Stimulated activated CD8-positive, alpha-beta memory T cell treated with anti-CD3 and anti-CD28 coated beads, Interleukin-2, amount 100 ng/mL, for 48 hours (primary cell): Measurements from ENCODE around the gene SHISA5.
A peak's percentile ranks its signal among the peaks of the same experiment; 100 is the strongest.
"Not testable (repeated sequence)": the region's sequence is repeated elsewhere in the genome, so short reads cannot be mapped to it uniquely, and the experiment has no call there.

Source experiments
- DNase-seq, 2 donors: peaks; one replicate each; pipeline ENCODE4 v3.0.0-alpha.2; 2020; ENCODE audit warnings: low read depth in 2 of 2

Gene SHISA5

GRCh38 chr3:48519277-48519643 is 15.3 kb upstream of the SHISA5 start:
- no peak for DNase-seq

- no peak for DNase-seq
Observed at GRCh38 chr3:48518638-48519276, 14.8 kb upstream of the SHISA5 start.

DNA sequence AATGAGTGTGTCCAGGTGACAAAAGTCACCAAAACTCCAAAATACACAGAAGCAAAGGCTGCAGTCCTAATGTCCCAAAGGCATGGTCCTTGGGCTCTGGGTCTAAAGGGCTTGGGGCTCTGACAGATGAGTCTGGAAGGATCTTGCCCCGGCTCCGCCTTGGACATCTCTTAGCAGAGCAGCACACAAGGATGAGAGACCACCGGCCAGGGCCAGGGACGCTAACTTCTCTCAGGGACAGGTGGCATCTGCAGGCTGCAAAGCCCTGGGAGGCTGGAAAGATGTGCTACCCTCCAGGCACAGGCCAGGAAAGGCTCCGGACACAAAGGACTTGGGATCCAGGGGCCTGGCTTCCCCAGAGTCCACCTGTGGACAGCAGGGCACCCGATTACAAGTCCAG is 14.1 kb upstream of the SHISA5 start:
- DNase-seq, result no peak

- DNase-seq, result no peak
Observed at GRCh38 chr3:48516571-48516970, 12.6 kb upstream of the SHISA5 start.

DNA sequence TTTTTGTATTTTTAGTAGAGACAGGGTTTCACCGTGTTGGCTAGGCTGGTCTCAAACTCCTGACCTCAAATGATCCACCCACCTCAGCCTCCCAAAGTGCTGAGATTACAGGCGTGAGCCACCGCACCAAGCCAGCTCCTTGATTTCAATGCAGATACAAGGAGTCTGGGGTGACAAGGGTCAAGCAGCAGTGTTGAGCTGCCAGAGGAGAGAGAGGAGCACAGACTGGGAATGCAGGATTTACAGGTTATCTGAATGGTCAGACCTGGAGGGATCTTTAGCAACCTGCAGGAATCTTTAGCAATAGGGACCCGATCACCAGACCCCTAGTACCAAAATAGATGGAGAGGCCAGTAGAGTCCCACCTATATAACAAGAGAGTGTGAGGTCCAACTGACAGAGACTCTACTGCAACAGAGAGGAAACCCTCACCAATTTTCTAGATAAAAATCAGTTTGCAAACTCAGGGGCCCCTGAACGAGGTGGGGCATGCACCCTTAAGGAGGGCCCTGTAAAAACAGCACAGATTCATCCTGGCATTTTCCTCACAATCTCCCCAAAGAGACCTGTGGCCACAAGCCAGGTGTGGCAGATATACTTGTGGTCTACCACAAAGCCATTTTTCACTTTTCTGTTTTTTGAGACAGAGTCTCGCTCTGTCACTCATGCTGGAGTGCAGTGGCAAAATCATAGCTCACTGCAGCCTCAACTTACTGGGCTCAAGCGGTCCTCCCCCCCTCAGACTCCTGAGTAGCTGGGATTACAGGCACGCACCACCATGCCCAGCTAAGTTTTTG is 10.7 kb upstream of the SHISA5 start:
- no peak for DNase-seq

DNA sequence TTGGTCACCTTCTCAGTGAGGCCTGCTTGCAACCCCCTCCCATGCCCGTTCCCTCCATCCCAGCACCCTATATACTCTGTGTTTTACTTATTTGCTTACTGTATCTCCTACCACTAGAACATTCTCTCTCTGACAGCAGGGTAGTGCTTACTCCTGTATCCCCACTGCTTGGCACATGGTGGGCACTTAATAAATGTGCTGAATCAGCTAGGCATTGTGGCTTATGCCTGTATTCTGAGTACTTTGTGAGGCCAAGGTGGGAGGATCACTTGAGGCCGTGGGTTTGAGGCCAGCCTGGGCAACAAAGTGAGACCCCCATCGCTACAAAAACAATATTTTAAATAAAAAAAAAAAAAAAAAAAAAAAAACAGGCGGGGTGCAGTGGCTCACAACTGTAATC is 7.6 kb upstream of the SHISA5 start:
- DNase-seq, result no peak

GRCh38 chr3:48507256-48508061 is 3.5 kb upstream of the SHISA5 start:
- DNase-seq, result peak; percentile 51 to 55

- no peak for DNase-seq
Observed at GRCh38 chr3:48505968-48506504, 2.1 kb upstream of the SHISA5 start.

GRCh38 chr3:48505146-48505545 is 1.2 kb upstream of the SHISA5 start:
- DNase-seq, result no peak

DNA sequence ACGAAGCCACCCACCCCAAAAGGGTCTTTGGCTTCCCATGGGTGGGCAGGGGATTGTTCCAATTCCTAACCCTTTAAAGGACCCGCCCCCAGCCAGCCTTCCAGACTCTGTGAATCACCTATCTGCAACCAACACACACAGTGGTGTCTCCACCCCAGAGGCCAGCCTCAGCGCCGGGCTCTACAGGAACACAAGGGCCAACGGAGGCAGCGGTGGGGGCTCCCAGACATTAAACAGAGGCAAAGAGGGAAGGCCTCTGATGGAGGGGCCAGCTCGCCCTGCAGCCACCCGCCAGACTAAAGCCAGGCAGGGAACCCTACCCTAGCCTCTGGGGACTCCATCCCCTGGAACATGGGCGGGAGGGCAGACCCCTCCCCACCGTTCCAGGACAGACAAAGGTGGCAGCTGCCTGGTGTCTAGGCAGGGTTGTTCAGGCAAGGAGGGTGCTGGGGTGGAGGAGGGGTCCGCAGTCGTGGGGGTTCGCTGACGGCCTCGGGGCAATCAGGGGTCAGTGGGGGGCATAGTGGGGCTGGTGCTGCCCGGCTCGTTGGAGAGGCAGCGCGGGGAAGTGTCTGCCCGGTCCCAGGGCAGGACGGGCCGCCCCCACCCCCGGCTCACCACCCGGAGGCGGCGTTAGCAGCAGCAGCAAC is 448 bp downstream of the SHISA5 start:
- no peak for DNase-seq

- DNase-seq, result no peak
Observed at GRCh38 chr3:48502728-48503168, 1.2 kb downstream of the SHISA5 start.

DNA sequence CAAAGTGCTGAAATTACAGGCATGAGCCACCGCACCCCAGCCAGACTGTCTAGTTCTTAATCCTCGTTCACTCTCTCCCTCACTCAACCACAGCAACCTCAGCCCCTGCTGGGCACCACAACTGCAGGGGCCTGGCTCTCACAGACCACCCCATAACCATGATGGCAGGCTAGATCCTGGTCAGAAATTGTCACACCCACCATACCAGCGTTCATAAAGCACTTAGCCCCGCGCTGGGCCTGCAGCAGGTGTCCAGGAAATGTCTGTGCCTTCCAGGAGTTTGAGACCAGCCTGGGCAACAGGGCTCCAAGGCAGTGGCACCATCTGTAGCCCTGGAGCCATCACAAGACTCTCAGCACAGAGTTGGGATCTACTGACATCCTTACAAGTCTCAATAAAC is 1.9 kb downstream of the SHISA5 start:
- DNase-seq, result no peak

DNA sequence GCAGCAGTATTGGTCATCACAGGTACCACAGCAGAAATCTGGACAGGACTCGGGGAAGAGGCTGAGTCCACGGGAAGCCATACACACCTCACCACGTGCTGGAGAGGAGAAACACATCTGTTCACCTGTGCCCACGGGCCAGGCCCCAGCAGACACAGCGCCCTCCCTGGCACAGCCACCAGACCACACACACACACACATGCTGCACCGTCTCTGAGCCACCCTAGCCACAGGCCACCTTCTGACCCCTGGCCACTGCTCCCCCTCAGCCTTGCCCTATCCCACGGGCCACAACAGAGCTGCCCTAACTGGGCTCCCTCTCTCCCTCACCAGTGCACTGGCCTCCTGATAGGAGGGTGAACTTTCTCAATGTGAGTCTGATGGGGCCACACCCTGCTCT is 2.8 kb downstream of the SHISA5 start:
- DNase-seq, result no peak

DNA sequence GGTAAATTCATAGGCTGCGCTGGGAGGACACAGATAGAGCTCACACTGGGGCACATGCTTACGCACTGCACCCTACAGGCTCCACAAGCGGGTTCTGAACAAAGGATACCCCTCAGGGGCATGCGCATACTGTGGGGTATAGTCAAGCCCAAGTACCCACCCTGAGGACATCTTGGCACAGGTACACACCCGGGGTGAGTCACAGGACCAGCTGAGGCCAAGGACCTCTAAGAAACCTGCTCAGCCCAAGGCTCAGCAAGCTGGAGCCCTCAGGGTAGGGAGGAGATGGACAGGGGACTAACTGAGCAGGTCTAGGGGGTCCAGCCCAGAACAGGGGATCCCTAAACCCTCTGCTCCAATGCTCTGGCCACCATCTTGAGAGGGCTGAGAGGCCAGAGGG is 3.3 kb downstream of the SHISA5 start:
- no peak for DNase-seq

GRCh38 chr3:48493203-48493501 is 10.8 kb downstream of the SHISA5 start:
- no peak for DNase-seq

GRCh38 chr3:48492461-48493202 is 11.3 kb downstream of the SHISA5 start:
- no peak for DNase-seq

- no peak for DNase-seq
Observed at GRCh38 chr3:48486952-48487351, 17.0 kb downstream of the SHISA5 start.

- DNase-seq, result not testable (repeated sequence)
Observed at GRCh38 chr3:48482822-48483221, 21.2 kb downstream of the SHISA5 start.

DNA sequence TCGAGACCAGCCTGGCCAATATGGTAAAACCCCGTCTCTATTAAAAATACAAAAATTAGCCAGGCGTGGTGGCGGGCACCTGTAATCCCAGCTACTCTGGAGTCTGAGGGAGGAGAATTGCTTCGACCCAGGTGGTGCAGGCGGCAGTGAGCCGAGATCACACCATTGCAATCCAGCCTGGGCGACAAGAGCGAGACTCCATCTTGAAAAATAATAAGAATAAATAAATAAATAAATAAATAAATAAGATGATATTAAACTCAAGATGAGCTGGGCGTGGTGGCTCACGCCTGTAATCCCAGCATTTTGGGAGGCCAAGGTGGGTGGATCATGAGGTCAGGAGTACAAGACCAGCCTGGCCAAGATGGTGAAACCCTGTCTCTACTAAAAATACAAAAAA is 23.1 kb downstream of the SHISA5 start:
- DNase-seq, result not testable (repeated sequence)

GRCh38 chr3:48478626-48479555 is 25.1 kb downstream of the SHISA5 start:
- no peak for DNase-seq
